ENCODE data around the gene PDS5A.
"Not testable (repeated sequence)": the region's sequence is repeated elsewhere in the genome, so short reads cannot be mapped to it uniquely, and the experiment has no call there.

PDS5A gene

GRCh38 chr4:39913471-39913870, 64.2 kb downstream of the PDS5A start:
- no peak for DNase-seq
- in situ Hi-C loops (cut with HindIII; ENCODE audit: low pct_ligation_motif_present, low pct_unique_long_range_greater_than_20kb, low sequenced_read_pairs): no loop called here

- in situ Hi-C loops (cut with HindIII; ENCODE audit: low pct_ligation_motif_present, low pct_unique_long_range_greater_than_20kb, low sequenced_read_pairs): no loop called here
- no peak for DNase-seq
Observed at GRCh38 chr4:39910064-39910463, 67.6 kb downstream of the PDS5A start.

- in situ Hi-C loops (cut with HindIII; ENCODE audit: low pct_ligation_motif_present, low pct_unique_long_range_greater_than_20kb, low sequenced_read_pairs): no loop called here
- DNase-seq: peak; percentile 19
Observed at GRCh38 chr4:39908284-39908683, 69.4 kb downstream of the PDS5A start.

GRCh38 chr4:39905656-39906055, 72.1 kb downstream of the PDS5A start:
- in situ Hi-C loops (cut with HindIII; ENCODE audit: low pct_ligation_motif_present, low pct_unique_long_range_greater_than_20kb, low sequenced_read_pairs): no loop called here
- DNase-seq: no peak

GRCh38 chr4:39905019-39905418, 72.7 kb downstream of the PDS5A start:
- in situ Hi-C loops (cut with HindIII; ENCODE audit: low pct_ligation_motif_present, low pct_unique_long_range_greater_than_20kb, low sequenced_read_pairs); DNase-seq: not testable (repeated sequence)

GRCh38 chr4:39900966-39901365, 76.7 kb downstream of the PDS5A start:
- DNase-seq: no peak

GRCh38 chr4:39899291-39899690, 78.4 kb downstream of the PDS5A start:
- DNase-seq: no peak
- in situ Hi-C loops (cut with HindIII; ENCODE audit: low pct_ligation_motif_present, low pct_unique_long_range_greater_than_20kb, low sequenced_read_pairs): no loop called here

More at GRCh38 chr4:39900966-39901365, 76.7 kb downstream of the PDS5A start:
- in situ Hi-C loops (cut with HindIII; ENCODE audit: low pct_ligation_motif_present, low pct_unique_long_range_greater_than_20kb, low sequenced_read_pairs): no loop called here

GRCh38 chr4:39898015-39898414, 79.7 kb downstream of the PDS5A start:
- in situ Hi-C loops (cut with HindIII; ENCODE audit: low pct_ligation_motif_present, low pct_unique_long_range_greater_than_20kb, low sequenced_read_pairs): no loop called here

GRCh38 chr4:39893693-39894072, 84.0 kb downstream of the PDS5A start:
- in situ Hi-C loops (cut with HindIII; ENCODE audit: low pct_ligation_motif_present, low pct_unique_long_range_greater_than_20kb, low sequenced_read_pairs): no loop called here
- DNase-seq: no peak

More at GRCh38 chr4:39898015-39898414, 79.7 kb downstream of the PDS5A start:
- DNase-seq: no peak

- no peak for DNase-seq
- in situ Hi-C loops (cut with HindIII; ENCODE audit: low pct_ligation_motif_present, low pct_unique_long_range_greater_than_20kb, low sequenced_read_pairs): no loop called here
Observed at GRCh38 chr4:39892988-39893692, 84.6 kb downstream of the PDS5A start.

GRCh38 chr4:39889226-39889625, 88.5 kb downstream of the PDS5A start:
- in situ Hi-C loops (cut with HindIII; ENCODE audit: low pct_ligation_motif_present, low pct_unique_long_range_greater_than_20kb, low sequenced_read_pairs): no loop called here
- no peak for DNase-seq

- DNase-seq: no peak
- in situ Hi-C loops (cut with HindIII; ENCODE audit: low pct_ligation_motif_present, low pct_unique_long_range_greater_than_20kb, low sequenced_read_pairs): no loop called here
Observed at GRCh38 chr4:39888541-39888940, 89.2 kb downstream of the PDS5A start.

- in situ Hi-C loops (cut with HindIII; ENCODE audit: low pct_ligation_motif_present, low pct_unique_long_range_greater_than_20kb, low sequenced_read_pairs): no loop called here
- no peak for DNase-seq
Observed at GRCh38 chr4:39883646-39884045, 94.1 kb downstream of the PDS5A start.

GRCh38 chr4:39881789-39882188, 95.9 kb downstream of the PDS5A start:
- no peak for DNase-seq

GRCh38 chr4:39877971-39878370, 99.7 kb downstream of the PDS5A start:
- no peak for DNase-seq
- in situ Hi-C loops (cut with HindIII; ENCODE audit: low pct_ligation_motif_present, low pct_unique_long_range_greater_than_20kb, low sequenced_read_pairs): no loop called here

More at GRCh38 chr4:39881789-39882188, 95.9 kb downstream of the PDS5A start:
- in situ Hi-C loops (cut with HindIII; ENCODE audit: low pct_ligation_motif_present, low pct_unique_long_range_greater_than_20kb, low sequenced_read_pairs): no loop called here

GRCh38 chr4:39873823-39874222, 103.9 kb downstream of the PDS5A start:
- in situ Hi-C loops (cut with HindIII; ENCODE audit: low pct_ligation_motif_present, low pct_unique_long_range_greater_than_20kb, low sequenced_read_pairs): no loop called here
- DNase-seq: no peak

GRCh38 chr4:39865280-39865679, 112.4 kb downstream of the PDS5A start:
- in situ Hi-C loops (cut with HindIII; ENCODE audit: low pct_ligation_motif_present, low pct_unique_long_range_greater_than_20kb, low sequenced_read_pairs): no loop called here
- DNase-seq: no peak

GRCh38 chr4:39864391-39864790, 113.3 kb downstream of the PDS5A start:
- no peak for DNase-seq
- in situ Hi-C loops (cut with HindIII; ENCODE audit: low pct_ligation_motif_present, low pct_unique_long_range_greater_than_20kb, low sequenced_read_pairs): no loop called here

GRCh38 chr4:39860804-39861203, 116.9 kb downstream of the PDS5A start:
- in situ Hi-C loops (cut with HindIII; ENCODE audit: low pct_ligation_motif_present, low pct_unique_long_range_greater_than_20kb, low sequenced_read_pairs): no loop called here
- no peak for DNase-seq

- in situ Hi-C loops (cut with HindIII; ENCODE audit: low pct_ligation_motif_present, low pct_unique_long_range_greater_than_20kb, low sequenced_read_pairs): no loop called here
- DNase-seq: peak; percentile 34
Observed at GRCh38 chr4:39855909-39856512, 121.7 kb downstream of the PDS5A start.

All from ACHN (cell line).